Peyer's patch (tissue), 4 donors: ENCODE results near the gene PDCD5.

ENCODE experiments used
- CTCF ChIP-seq, 6 experiments: fragments of 450-650 bp in 4 of 6; fragments of 200-600 bp in 2 of 6; sonication (generic) in 1 of 6; IDR thresholded peaks; one replicate each; pipeline ENCODE4 v1.5.1; 2017 to 2019; ENCODE audit warnings: antibody characterized with exemption in 6 of 6, mild to moderate bottlenecking in 3 of 6, moderate library complexity in 1 of 6
- POLR2A ChIP-seq, 2 donors: fragments of 450-650 bp; IDR thresholded peaks; one replicate each; pipeline ENCODE4 v1.5.1; 2017; ENCODE audit warnings: antibody characterized with exemption in 2 of 2, mild to moderate bottlenecking in 2 of 2, moderate library complexity in 2 of 2

DNA sequence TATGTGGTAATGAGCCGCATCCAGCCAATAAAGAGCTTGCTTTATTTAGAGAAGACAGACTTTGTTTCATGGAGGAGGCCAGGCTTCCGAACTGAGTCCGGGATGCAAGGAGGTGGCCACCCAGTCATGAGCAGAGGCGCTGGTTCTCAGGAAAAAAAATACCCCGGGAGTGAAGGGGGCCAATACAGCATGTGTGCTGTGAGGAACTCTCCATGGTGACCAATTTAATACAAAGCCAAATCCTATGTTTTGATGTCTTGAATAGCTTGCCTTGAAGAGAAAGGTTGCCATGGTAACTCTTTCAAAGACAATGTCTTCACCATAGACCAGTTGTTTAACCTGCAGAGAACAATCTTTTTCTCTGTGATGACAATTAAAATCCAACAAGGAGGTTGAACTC lies 43.4 kb upstream of the PDCD5 start:
- TF ChIP-seq CTCF (IDR thresholded peaks at IDR 0.05) = no peak
- no peak for TF ChIP-seq POLR2A (IDR thresholded peaks at IDR 0.05)
